Esophagus squamous epithelium (tissue), 5 donors: ENCODE data around the gene DBI. TPM values are rescaled to one million over a fixed set of nuclear protein-coding genes. Genes with fewer than 3 reads are reported as not detected.
A peak's percentile ranks its signal among the peaks of the same experiment; 100 is the strongest.

ENCODE experiments used
- DNase-seq: peaks from one replicate; lab custom pipeline; 2025; lab: John Stamatoyannopoulos, UW
- H3K27ac ChIP-seq, 4 donors: fragments of 200-600 bp; sonication (generic); one replicate each; pipeline ENCODE4 v1.5.1; 2016 to 2019; ENCODE audit warnings: mild to moderate bottlenecking in 1 of 4
- H3K27me3 ChIP-seq, 4 donors: fragments of 200-600 bp; sonication (generic); 1 replicate in 3 of 4; 2 replicates in 1 of 4; pipeline versions ENCODE4 v1.5.1 to v1.6.0; 2017 to 2021; ENCODE audit warnings: antibody characterized with exemption in 1 of 4
- H3K36me3 ChIP-seq, 3 donors: fragments of 200-600 bp; sonication (generic); one replicate each; pipeline ENCODE4 v1.5.1; 2016 to 2019
- H3K4me1 ChIP-seq, 3 donors: fragments of 200-600 bp; sonication (generic); one replicate each; pipeline ENCODE4 v1.5.1; 2017 to 2019
- H3K4me3 ChIP-seq, 4 donors: fragments of 200-600 bp; sonication (generic); 1 replicate in 3 of 4; 2 replicates in 1 of 4; pipeline ENCODE4 v1.5.1; 2016 to 2019; ENCODE audit warnings: mild to moderate bottlenecking in 2 of 4, moderate library complexity in 1 of 4
- H3K9me3 ChIP-seq, 3 donors: fragments of 200-600 bp; sonication (generic); one replicate each; pipeline ENCODE4 v1.5.1; 2016 to 2019
- CTCF ChIP-seq, 6 experiments: fragments of 450-650 bp in 4 of 6; fragments of 200-600 bp in 2 of 6; sonication (generic) in 2 of 6; IDR thresholded peaks; one replicate each; pipeline ENCODE4 v1.5.1; 2016 to 2019; ENCODE audit warnings: antibody characterized with exemption in 6 of 6, mild to moderate bottlenecking in 4 of 6, moderate library complexity in 4 of 6
- POLR2A ChIP-seq, 4 donors: fragments of 450-650 bp; IDR thresholded peaks; one replicate each; pipeline ENCODE4 v1.6.1; 2017; ENCODE audit warnings: antibody characterized with exemption in 4 of 4, mild to moderate bottlenecking in 4 of 4, moderate library complexity in 3 of 4
- WGBS, 2 donors: methylation state at CpG; one replicate each; pipeline ENCODE4 v1.1.5; 2018; 5-methylcytosine and 5-hydroxymethylcytosine counted together
- intact Hi-C: fragments of 100-400 bp; cut with DNase I; formaldehyde crosslinking; loops from one replicate; pipeline ENCODE4 v1.15.0; 2022
- total RNA-seq, 4 donors: library from RNA; depleted of rRNA; stranded (reverse); fragments of >200 nt; gene quantifications; one replicate each; pipeline ENCODE4 v1.1.0, GENCODE V29; 2016
- donor health status: DM: yes; HTN: yes; CAD: no.

The DBI gene
- total RNA-seq, 4 donors from 2014 or later = 389 to 692 (median 411) TPM

- Histone ChIP-seq H3K36me3 (no peaks in the 10 kb centered on the region), H3K4me1 (peaks cover 12 to 51% (median 34%) of the 10 kb centered on the region in 3 donors), H3K27ac (no peak overlapping the region), H3K9me3 (no peaks in the 10 kb centered on the region), H3K27me3 (no peaks in the 10 kb centered on the region), H3K4me3 (no peak overlapping the region)
- DNase-seq = no peak
- intact Hi-C loops = no loop called here
- TF ChIP-seq POLR2A (IDR thresholded peaks at IDR 0.05) (no peak), CTCF (IDR thresholded peaks at IDR 0.05) (no peak)
- WGBS, 2 donors = 63% methylated on average over 2 of the region's 4 CpGs; no CpG with 5 or more reads in 1 of the 2 donors
Observed at GRCh38 chr2:119384971-119385370, 18.2 kb downstream of the DBI start.

- WGBS, 2 donors = 72 to 90% methylated on average over 3 of the region's 3 CpGs
- intact Hi-C loops = no loop called here
- Histone ChIP-seq H3K27ac (no peak overlapping the region), H3K4me1 (peaks cover 12 to 56% (median 34%) of the 10 kb centered on the region in 3 donors), H3K9me3 (no peaks in the 10 kb centered on the region), H3K27me3 (no peaks in the 10 kb centered on the region), H3K4me3 (no peak overlapping the region), H3K36me3 (no peaks in the 10 kb centered on the region)
- no peak for TF ChIP-seq POLR2A (IDR thresholded peaks at IDR 0.05)
- TF ChIP-seq CTCF (IDR thresholded peaks at IDR 0.05) = no peak
- DNase-seq = no peak
Observed at GRCh38 chr2:119385466-119385865, 18.7 kb downstream of the DBI start.

GRCh38 chr2:119387381-119388129 is 20.8 kb downstream of the DBI start:
- 13 to 23% methylated on average over 6 to 8 of the region's 9 CpGs for WGBS, 2 donors
- H3K27me3 ChIP-seq = no peaks in the 10 kb centered on the region
- peaks cover 12 to 56% (median 34%) of the 10 kb centered on the region in 3 donors for H3K4me1 ChIP-seq
- intact Hi-C loops = no loop called here
- no peaks in the 10 kb centered on the region for H3K9me3 ChIP-seq
- no peaks in the 10 kb centered on the region for H3K36me3 ChIP-seq
- peak overlapping the region; percentile 75 to 86 (median 82) for H3K27ac ChIP-seq
- no peak for DNase-seq
- H3K4me3 ChIP-seq = no peak overlapping the region
- TF ChIP-seq CTCF (IDR thresholded peaks at IDR 0.05) (peak in 3 of 6 experiments; percentile 5 to 34 (median 13)), POLR2A (IDR thresholded peaks at IDR 0.05) (no peak)

- 29 to 32% methylated on average over 5 of the region's 5 CpGs for WGBS, 2 donors
- intact Hi-C loops = no loop called here
Observed at GRCh38 chr2:119389615-119390306, 23.0 kb downstream of the DBI start.

More at GRCh38 chr2:119389615-119390306, 23.0 kb downstream of the DBI start:
- Histone ChIP-seq H3K4me3 (no peak overlapping the region), H3K4me1 (peaks cover 12 to 40% (median 27%) of the 10 kb centered on the region in 3 donors), H3K27me3 (no peaks in the 10 kb centered on the region), H3K9me3 (no peaks in the 10 kb centered on the region), H3K36me3 (no peaks in the 10 kb centered on the region), H3K27ac (peak overlapping the region; percentile 22 to 86 (median 53))
- TF ChIP-seq POLR2A (IDR thresholded peaks at IDR 0.05) (no peak), CTCF (IDR thresholded peaks at IDR 0.05) (no peak)
- no peak for DNase-seq
